Keratinocyte (primary cell): ENCODE data around the gene CACNA2D1. TPM values are rescaled to one million over a fixed set of nuclear protein-coding genes. Genes with fewer than 3 reads are reported as not detected.

Experiments used
- DNase-seq: peaks from one replicate; pipeline ENCODE4 v3.0.0-alpha.2; 2011; ENCODE audit warnings: low read depth, missing footprints, low spot score
- FAIRE-seq: peaks from 2 replicates; lab custom pipeline; 2011; peaks lifted over from hg19 to GRCh38; lab: Jason Lieb, UNC
- H2AFZ ChIP-seq: 2 replicates; pipeline ENCODE4 v1.6.0; 2012; ENCODE audit warnings: low read length, control low read depth, inconsistent platforms; ENCODE audit not compliant: control insufficient read depth
- H3K27ac ChIP-seq: 2 replicates; pipeline ENCODE4 v1.5.1; 2011; ENCODE audit warnings: low read length; ENCODE audit not compliant: control insufficient read depth, insufficient read depth
- H3K27me3 ChIP-seq: 3 replicates; pipeline ENCODE4 v1.6.0; 2011; ENCODE audit warnings: low read length; ENCODE audit not compliant: control insufficient read depth, insufficient read depth; ENCODE audit errors: extremely low read depth
- H3K36me3 ChIP-seq, 2 experiments: 2 replicates in 1 of 2; 3 replicates in 1 of 2; pipeline ENCODE4 v1.5.1; 2011; ENCODE audit warnings: low read length in 2 of 2, mild to moderate bottlenecking in 1 of 2; ENCODE audit not compliant: control insufficient read depth in 2 of 2, insufficient read depth in 2 of 2; ENCODE audit errors: extremely low read depth in 1 of 2
- H3K4me1 ChIP-seq: 3 replicates; pipeline ENCODE4 v1.5.1; 2011; ENCODE audit warnings: low read length; ENCODE audit not compliant: control insufficient read depth, insufficient read depth; ENCODE audit errors: extremely low read depth
- H3K4me2 ChIP-seq: 3 replicates; pipeline ENCODE4 v1.6.0; 2011; ENCODE audit warnings: low read depth, low read length; ENCODE audit not compliant: control insufficient read depth, insufficient read depth; ENCODE audit errors: extremely low read depth
- H3K4me3 ChIP-seq, 3 experiments: fragments of 200-600 bp in 1 of 3; sonication (generic) in 1 of 3; 2 replicates in 2 of 3; 3 replicates in 1 of 3; pipeline ENCODE4 v1.5.1; 2011 to 2016; ENCODE audit warnings: low read length in 3 of 3, mild to moderate bottlenecking in 3 of 3, control low read depth in 2 of 3, inconsistent platforms in 1 of 3, low read depth in 1 of 3, mixed read lengths in 1 of 3, mixed run types in 1 of 3, moderate library complexity in 1 of 3; ENCODE audit not compliant: control insufficient read depth in 2 of 3, insufficient read depth in 2 of 3; ENCODE audit errors: extremely low read depth in 1 of 3
- H3K79me2 ChIP-seq: 2 replicates; pipeline ENCODE4 v1.6.0; 2012; ENCODE audit warnings: low read length; ENCODE audit not compliant: control insufficient read depth, insufficient read depth
- H3K9ac ChIP-seq: 3 replicates; pipeline ENCODE4 v1.6.0; 2011; ENCODE audit warnings: low read length; ENCODE audit not compliant: control insufficient read depth, insufficient read depth; ENCODE audit errors: extremely low read depth
- H3K9me1 ChIP-seq: 3 replicates; pipeline ENCODE4 v1.6.0; 2011; ENCODE audit warnings: low read length; ENCODE audit not compliant: control insufficient read depth, insufficient read depth; ENCODE audit errors: extremely low read depth
- H3K9me3 ChIP-seq: 2 replicates; pipeline ENCODE4 v1.5.1; 2012; ENCODE audit warnings: low read depth, low read length; ENCODE audit not compliant: control insufficient read depth
- H4K20me1 ChIP-seq: 3 replicates; pipeline ENCODE4 v1.6.0; 2011; ENCODE audit warnings: low read length; ENCODE audit not compliant: control insufficient read depth, insufficient read depth; ENCODE audit errors: extremely low read depth
- CTCF ChIP-seq, 3 experiments: IDR thresholded peaks in 1 of 3; conservative IDR thresholded peaks in 1 of 3; optimal IDR thresholded peaks in 1 of 3; 2 replicates in 2 of 3; 3 replicates in 1 of 3; pipeline versions ENCODE3 to v1.5.1; 2011; ENCODE audit warnings: low read length in 3 of 3, mild to moderate bottlenecking in 3 of 3, moderate library complexity in 2 of 3, control low read depth in 1 of 3, inconsistent platforms in 1 of 3; ENCODE audit not compliant: insufficient read depth in 2 of 3; ENCODE audit errors: extremely low read depth in 1 of 3
- EZH2 ChIP-seq: IDR thresholded peaks from one replicate; pipeline ENCODE4 v1.6.1; 2012; ENCODE audit warnings: inconsistent platforms, mild to moderate bottlenecking, low read length, moderate library complexity
- dilution Hi-C: fragments of 300-500 bp; cut with MboI; formaldehyde crosslinking; loops from one replicate; pipeline ENCODE4 v1.7.0; 2020; ENCODE audit warnings: low sequenced_read_pairs; ENCODE audit not compliant: extremely low pct_ligation_motif_present
- polyA plus RNA-seq, 5 experiments: library from polyadenylated mRNA; depleted of rRNA in 3 of 5; stranded (reverse) in 3 of 5; stranded (forward) in 1 of 5; unstranded in 1 of 5; fragments of >200 nt; gene quantifications; 1 replicate in 1 of 5; 2 replicates in 3 of 5; 3 replicates in 1 of 5; pipeline versions ENCODE4 v1.2.1 to v1.2.3, GENCODE V29; 2011 to 2012; ENCODE audit warnings: missing spikeins in 2 of 5, low read depth in 1 of 5, low replicate concordance in 1 of 5

Gene CACNA2D1
- polyA plus RNA-seq, 1 donor (not counting 4 experiments of a cell fraction or from before 2014, with no cell fraction given), result 1.8 TPM

- no peaks in the 10 kb centered on the region for H3K4me1 ChIP-seq
- no peak overlapping the region for H3K4me3 ChIP-seq
- no peak for DNase-seq
- no peaks in the 10 kb centered on the region for H3K27me3 ChIP-seq
- H3K9me3 ChIP-seq, result no peaks in the 10 kb centered on the region
- no peaks in the 10 kb centered on the region for H3K79me2 ChIP-seq
- no peaks in the 10 kb centered on the region for H3K36me3 ChIP-seq
- no peaks in the 10 kb centered on the region for H3K9me1 ChIP-seq
- TF ChIP-seq EZH2 (no peak), CTCF (optimal IDR thresholded peaks at IDR 0.05 in 1 of 3, IDR thresholded peaks at IDR 0.05 in 1 of 3, conservative IDR thresholded peaks at IDR 0.05 in 1 of 3; ENCODE audit: extremely low read depth in 1 of 3, insufficient read depth in 2 of 3, low read length in 3 of 3) (no peak)
- no peak for FAIRE-seq
- H4K20me1 ChIP-seq, result no peaks in the 10 kb centered on the region
- H2AFZ ChIP-seq, result no peak overlapping the region
- no peak overlapping the region for H3K27ac ChIP-seq
- dilution Hi-C loops, result no loop called here
- H3K9ac ChIP-seq, result no peak overlapping the region
- no peak overlapping the region for H3K4me2 ChIP-seq
Observed at GRCh38 chr7:81925530-81925929, 518.0 kb downstream of the CACNA2D1 start.

- Histone ChIP-seq H4K20me1 (no peaks in the 10 kb centered on the region), H2AFZ (no peak overlapping the region), H3K4me1 (no peaks in the 10 kb centered on the region), H3K9me1 (no peaks in the 10 kb centered on the region), H3K9me3 (no peaks in the 10 kb centered on the region), H3K27me3 (no peaks in the 10 kb centered on the region), H3K4me3 (no peak overlapping the region), H3K36me3 (no peaks in the 10 kb centered on the region), H3K9ac (no peak overlapping the region), H3K27ac (no peak overlapping the region), H3K4me2 (no peak overlapping the region), H3K79me2 (no peaks in the 10 kb centered on the region)
- no peak for FAIRE-seq
- TF ChIP-seq EZH2, result no peak
- no peak for TF ChIP-seq CTCF (optimal IDR thresholded peaks at IDR 0.05 in 1 of 3, IDR thresholded peaks at IDR 0.05 in 1 of 3, conservative IDR thresholded peaks at IDR 0.05 in 1 of 3; ENCODE audit: extremely low read depth in 1 of 3, insufficient read depth in 2 of 3, low read length in 3 of 3)
- dilution Hi-C loops, result no loop called here
- DNase-seq, result no peak
Observed at GRCh38 chr7:81924494-81924893, 519.1 kb downstream of the CACNA2D1 start.
